Measurements from ENCODE around the gene STARD5.

GRCh38 chr15:81270781-81271491 is 53.0 kb downstream of the STARD5 start:
- no peak for TF ChIP-seq EZH2 (IDR thresholded peaks at IDR 0.05; ENCODE audit: borderline replicate concordance, low read depth, low read length, severe bottlenecking)
- TF ChIP-seq, protein P1, sequence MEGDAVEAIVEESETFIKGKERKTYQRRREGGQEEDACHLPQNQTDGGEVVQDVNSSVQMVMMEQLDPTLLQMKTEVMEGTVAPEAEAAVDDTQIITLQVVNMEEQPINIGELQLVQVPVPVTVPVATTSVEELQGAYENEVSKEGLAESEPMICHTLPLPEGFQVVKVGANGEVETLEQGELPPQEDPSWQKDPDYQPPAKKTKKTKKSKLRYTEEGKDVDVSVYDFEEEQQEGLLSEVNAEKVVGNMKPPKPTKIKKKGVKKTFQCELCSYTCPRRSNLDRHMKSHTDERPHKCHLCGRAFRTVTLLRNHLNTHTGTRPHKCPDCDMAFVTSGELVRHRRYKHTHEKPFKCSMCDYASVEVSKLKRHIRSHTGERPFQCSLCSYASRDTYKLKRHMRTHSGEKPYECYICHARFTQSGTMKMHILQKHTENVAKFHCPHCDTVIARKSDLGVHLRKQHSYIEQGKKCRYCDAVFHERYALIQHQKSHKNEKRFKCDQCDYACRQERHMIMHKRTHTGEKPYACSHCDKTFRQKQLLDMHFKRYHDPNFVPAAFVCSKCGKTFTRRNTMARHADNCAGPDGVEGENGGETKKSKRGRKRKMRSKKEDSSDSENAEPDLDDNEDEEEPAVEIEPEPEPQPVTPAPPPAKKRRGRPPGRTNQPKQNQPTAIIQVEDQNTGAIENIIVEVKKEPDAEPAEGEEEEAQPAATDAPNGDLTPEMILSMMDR (IDR thresholded peaks at IDR 0.05; ENCODE audit: borderline replicate concordance, extremely low read depth, low read length, poor library complexity, severe bottlenecking): no peak

Data from DND-41 (cell line).